K562 (cell line): ENCODE measurements around the gene CDIPT. TPM values are rescaled to one million over a fixed set of nuclear protein-coding genes. Genes with fewer than 3 reads are reported as not detected.

ENCODE experiments used
- ARHGAP35 ChIP-seq: fragments of 450-650 bp; IDR thresholded peaks from 2 replicates; pipeline ENCODE4 v1.6.1; 2018; ENCODE audit not compliant: partially characterized antibody
- E2F4 ChIP-seq: sonication (generic); formaldehyde crosslinking; IDR thresholded peaks from 2 replicates; pipeline ENCODE4 v1.8.0; 2022; ENCODE audit warnings: mild to moderate bottlenecking, low read depth, missing genetic modification reagents
- FOXA3 ChIP-seq, 2 experiments: fragments of 450-650 bp in 1 of 2; sonication (generic) in 1 of 2; formaldehyde crosslinking; IDR thresholded peaks in 1 of 2; conservative IDR thresholded peaks in 1 of 2; 2 replicates each; pipeline versions ENCODE4 v1.4.0 to v1.8.0; 2020 to 2022; ENCODE audit warnings: mild to moderate bottlenecking in 2 of 2, missing genetic modification reagents in 1 of 2
- FOXP1 ChIP-seq: sonication (generic); formaldehyde crosslinking; IDR thresholded peaks from 2 replicates; pipeline ENCODE4 v1.8.0; 2022; ENCODE audit warnings: mild to moderate bottlenecking, missing genetic modification reagents
- HDAC3 ChIP-seq: fragments of 450-650 bp; IDR thresholded peaks from 2 replicates; pipeline ENCODE4 v1.6.1; 2018; ENCODE audit warnings: borderline replicate concordance, mild to moderate bottlenecking, moderate library complexity; ENCODE audit not compliant: partially characterized antibody
- JUN ChIP-seq, 2 experiments: sonication (generic) in 1 of 2; formaldehyde crosslinking in 1 of 2; IDR thresholded peaks; 2 replicates each; pipeline versions ENCODE4 v1.6.1 to v1.8.0; 2012 to 2022; ENCODE audit warnings: borderline replicate concordance in 2 of 2, mild to moderate bottlenecking in 2 of 2, improper control_type of control experiment in 1 of 2, low read depth in 1 of 2, low read length in 1 of 2, missing genetic modification reagents in 1 of 2
- KDM1A ChIP-seq, 2 experiments: fragments of 450-650 bp; IDR thresholded peaks; 2 replicates each; pipeline ENCODE4 v1.6.1; 2016; ENCODE audit warnings: mild to moderate bottlenecking in 2 of 2
- MLLT1 ChIP-seq, 2 experiments: fragments of 450-650 bp; IDR thresholded peaks; 2 replicates each; pipeline ENCODE4 v1.6.1; 2016
- NCOA6 ChIP-seq: fragments of 450-650 bp; IDR thresholded peaks from 2 replicates; pipeline ENCODE4 v1.6.1; 2017; ENCODE audit warnings: mild to moderate bottlenecking
- NFYB ChIP-seq: IDR thresholded peaks from 2 replicates; pipeline ENCODE4 v1.6.1; 2011; ENCODE audit warnings: mild to moderate bottlenecking, moderate library complexity; ENCODE audit not compliant: insufficient read length; ENCODE audit errors: extremely low read depth
- SPI1 ChIP-seq: IDR thresholded peaks from 2 replicates; pipeline ENCODE4 v1.6.1; 2011; ENCODE audit warnings: low read depth, low read length, control low read depth, borderline replicate concordance
- THRAP3 ChIP-seq: fragments of 450-650 bp; IDR thresholded peaks from 2 replicates; pipeline ENCODE4 v1.6.1; 2016; ENCODE audit warnings: mild to moderate bottlenecking, inconsistent platforms, borderline replicate concordance
- polyA plus RNA-seq, 8 experiments: library from polyadenylated mRNA; depleted of rRNA in 4 of 8; stranded (reverse) in 5 of 8; unstranded in 3 of 8; fragments of >200 nt; fragmentation: Nextera tagmentation in 2 of 8; fragmentation: Illumina TruSeq in 1 of 8; extraction: Ambion mirVana in 2 of 8; extraction: Trizol in 1 of 8; gene quantifications; 2 replicates each; pipeline versions ENCODE4 v1.2.1 to v1.2.3, GENCODE V29; 2011 to 2014; ENCODE audit warnings: inconsistent platforms in 1 of 8, missing spikeins in 1 of 8
- total RNA-seq, 7 experiments: library from RNA; depleted of rRNA in 6 of 7; stranded (reverse); fragments of >200 nt in 6 of 7; fragmentation: Illumina TruSeq in 2 of 7; extraction: Trizol in 2 of 7; gene quantifications; 2 replicates each; pipeline versions ENCODE4 v1.2.1 to v1.2.3, GENCODE V29; 2011 to 2021; ENCODE audit warnings: low replicate concordance in 1 of 7
- TF ChIP-seq, protein P1 (sequence below): fragments of 450-650 bp; IDR thresholded peaks from 2 replicates; pipeline ENCODE4 v1.6.1; 2016; ENCODE audit warnings: borderline replicate concordance
- TF ChIP-seq, protein P2 (sequence below): fragments of 450-650 bp; IDR thresholded peaks from 2 replicates; pipeline ENCODE4 v1.6.1; 2017; ENCODE audit warnings: antibody characterized with exemption
- TF ChIP-seq, protein P3 (sequence below): fragments of 450-650 bp; formaldehyde crosslinking; IDR thresholded peaks from 2 replicates; pipeline ENCODE4 v1.4.0; 2020; ENCODE audit warnings: mild to moderate bottlenecking, moderate library complexity
- TF ChIP-seq, protein P4 (sequence below), 3 experiments: IDR thresholded peaks in 2 of 3; conservative IDR thresholded peaks in 1 of 3; 2 replicates each; pipeline ENCODE4 v1.5.1; 2011 to 2012; ENCODE audit warnings: low read length in 3 of 3, mild to moderate bottlenecking in 3 of 3, control low read depth in 2 of 3, improper control_type of control experiment in 1 of 3, inconsistent platforms in 1 of 3, low read depth in 1 of 3, mixed read lengths in 1 of 3, moderate library complexity in 1 of 3; ENCODE audit not compliant: insufficient read depth in 2 of 3

The CDIPT gene
- total and polyA plus RNA-seq, 9 of the 15 experiments (the other 6 are each of a cell fraction or from before 2014, with no cell fraction given) = 1.3 to 37.0 (median 23.0) TPM

- TF ChIP-seq ARHGAP35 (no peak), NCOA6 (0 out of 2 replicates have a peak, but pooled peaks have one; percentile 83), E2F4 (CRISPR knock-in tag) (no peak), KDM1A (IDR thresholded peaks at IDR 0.05) (0 out of 4 replicates have a peak, but pooled peaks of 1 of the 2 experiments have one; percentile 12), JUN (IDR thresholded peaks at IDR 0.05; ENCODE audit: borderline replicate concordance, low read depth, low read length) (no peak), JUN (CRISPR knock-in tag; IDR thresholded peaks at IDR 0.05; ENCODE audit: borderline replicate concordance) (no peak), FOXA3 (CRISPR knock-in tag; conservative IDR thresholded peaks at IDR 0.05 in 1 of 2, IDR thresholded peaks at IDR 0.05 in 1 of 2) (no peak; a peak in 1 of 4 replicates), HDAC3 (no peak), THRAP3 (no peak), FOXP1 (CRISPR knock-in tag) (0 out of 2 replicates have a peak, but pooled peaks have one; percentile 72), MLLT1 (IDR thresholded peaks at IDR 0.05) (no peak), NFYB (no peak), SPI1 (peak; percentile 66)
- TF ChIP-seq, protein P1, sequence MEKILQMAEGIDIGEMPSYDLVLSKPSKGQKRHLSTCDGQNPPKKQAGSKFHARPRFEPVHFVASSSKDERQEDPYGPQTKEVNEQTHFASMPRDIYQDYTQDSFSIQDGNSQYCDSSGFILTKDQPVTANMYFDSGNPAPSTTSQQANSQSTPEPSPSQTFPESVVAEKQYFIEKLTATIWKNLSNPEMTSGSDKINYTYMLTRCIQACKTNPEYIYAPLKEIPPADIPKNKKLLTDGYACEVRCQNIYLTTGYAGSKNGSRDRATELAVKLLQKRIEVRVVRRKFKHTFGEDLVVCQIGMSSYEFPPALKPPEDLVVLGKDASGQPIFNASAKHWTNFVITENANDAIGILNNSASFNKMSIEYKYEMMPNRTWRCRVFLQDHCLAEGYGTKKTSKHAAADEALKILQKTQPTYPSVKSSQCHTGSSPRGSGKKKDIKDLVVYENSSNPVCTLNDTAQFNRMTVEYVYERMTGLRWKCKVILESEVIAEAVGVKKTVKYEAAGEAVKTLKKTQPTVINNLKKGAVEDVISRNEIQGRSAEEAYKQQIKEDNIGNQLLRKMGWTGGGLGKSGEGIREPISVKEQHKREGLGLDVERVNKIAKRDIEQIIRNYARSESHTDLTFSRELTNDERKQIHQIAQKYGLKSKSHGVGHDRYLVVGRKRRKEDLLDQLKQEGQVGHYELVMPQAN = no peak
- TF ChIP-seq, protein P2, sequence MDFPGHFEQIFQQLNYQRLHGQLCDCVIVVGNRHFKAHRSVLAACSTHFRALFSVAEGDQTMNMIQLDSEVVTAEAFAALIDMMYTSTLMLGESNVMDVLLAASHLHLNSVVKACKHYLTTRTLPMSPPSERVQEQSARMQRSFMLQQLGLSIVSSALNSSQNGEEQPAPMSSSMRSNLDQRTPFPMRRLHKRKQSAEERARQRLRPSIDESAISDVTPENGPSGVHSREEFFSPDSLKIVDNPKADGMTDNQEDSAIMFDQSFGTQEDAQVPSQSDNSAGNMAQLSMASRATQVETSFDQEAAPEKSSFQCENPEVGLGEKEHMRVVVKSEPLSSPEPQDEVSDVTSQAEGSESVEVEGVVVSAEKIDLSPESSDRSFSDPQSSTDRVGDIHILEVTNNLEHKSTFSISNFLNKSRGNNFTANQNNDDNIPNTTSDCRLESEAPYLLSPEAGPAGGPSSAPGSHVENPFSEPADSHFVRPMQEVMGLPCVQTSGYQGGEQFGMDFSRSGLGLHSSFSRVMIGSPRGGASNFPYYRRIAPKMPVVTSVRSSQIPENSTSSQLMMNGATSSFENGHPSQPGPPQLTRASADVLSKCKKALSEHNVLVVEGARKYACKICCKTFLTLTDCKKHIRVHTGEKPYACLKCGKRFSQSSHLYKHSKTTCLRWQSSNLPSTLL = no peak
- TF ChIP-seq, protein P3, sequence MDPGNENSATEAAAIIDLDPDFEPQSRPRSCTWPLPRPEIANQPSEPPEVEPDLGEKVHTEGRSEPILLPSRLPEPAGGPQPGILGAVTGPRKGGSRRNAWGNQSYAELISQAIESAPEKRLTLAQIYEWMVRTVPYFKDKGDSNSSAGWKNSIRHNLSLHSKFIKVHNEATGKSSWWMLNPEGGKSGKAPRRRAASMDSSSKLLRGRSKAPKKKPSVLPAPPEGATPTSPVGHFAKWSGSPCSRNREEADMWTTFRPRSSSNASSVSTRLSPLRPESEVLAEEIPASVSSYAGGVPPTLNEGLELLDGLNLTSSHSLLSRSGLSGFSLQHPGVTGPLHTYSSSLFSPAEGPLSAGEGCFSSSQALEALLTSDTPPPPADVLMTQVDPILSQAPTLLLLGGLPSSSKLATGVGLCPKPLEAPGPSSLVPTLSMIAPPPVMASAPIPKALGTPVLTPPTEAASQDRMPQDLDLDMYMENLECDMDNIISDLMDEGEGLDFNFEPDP (CRISPR knock-in tag) = no peak
- TF ChIP-seq, protein P4, sequence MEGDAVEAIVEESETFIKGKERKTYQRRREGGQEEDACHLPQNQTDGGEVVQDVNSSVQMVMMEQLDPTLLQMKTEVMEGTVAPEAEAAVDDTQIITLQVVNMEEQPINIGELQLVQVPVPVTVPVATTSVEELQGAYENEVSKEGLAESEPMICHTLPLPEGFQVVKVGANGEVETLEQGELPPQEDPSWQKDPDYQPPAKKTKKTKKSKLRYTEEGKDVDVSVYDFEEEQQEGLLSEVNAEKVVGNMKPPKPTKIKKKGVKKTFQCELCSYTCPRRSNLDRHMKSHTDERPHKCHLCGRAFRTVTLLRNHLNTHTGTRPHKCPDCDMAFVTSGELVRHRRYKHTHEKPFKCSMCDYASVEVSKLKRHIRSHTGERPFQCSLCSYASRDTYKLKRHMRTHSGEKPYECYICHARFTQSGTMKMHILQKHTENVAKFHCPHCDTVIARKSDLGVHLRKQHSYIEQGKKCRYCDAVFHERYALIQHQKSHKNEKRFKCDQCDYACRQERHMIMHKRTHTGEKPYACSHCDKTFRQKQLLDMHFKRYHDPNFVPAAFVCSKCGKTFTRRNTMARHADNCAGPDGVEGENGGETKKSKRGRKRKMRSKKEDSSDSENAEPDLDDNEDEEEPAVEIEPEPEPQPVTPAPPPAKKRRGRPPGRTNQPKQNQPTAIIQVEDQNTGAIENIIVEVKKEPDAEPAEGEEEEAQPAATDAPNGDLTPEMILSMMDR (IDR thresholded peaks at IDR 0.05 in 2 of 3, conservative IDR thresholded peaks at IDR 0.05 in 1 of 3; ENCODE audit: insufficient read depth in 2 of 3, low read depth in 1 of 3, low read length in 3 of 3) = peak in 2 of 3 experiments; percentile 25 to 39; a peak in 1 of 6 replicates
Measured at GRCh38 chr16:29899516-29900101, 36.6 kb upstream of the CDIPT start, which contains the start of gene SEZ6L2 (continued).
